Daoy (cell line): ENCODE measurements around the gene LMBR1L. TPM values are rescaled to one million over a fixed set of nuclear protein-coding genes. Genes with fewer than 3 reads are reported as not detected.
"Not testable (repeated sequence)": the region's sequence is repeated elsewhere in the genome, so short reads cannot be mapped to it uniquely, and the experiment has no call there.

Source experiments
- DNase-seq: peaks from one replicate; pipeline ENCODE4 v3.0.0-alpha.2; 2015; ENCODE audit warnings: low read depth
- total RNA-seq: library from RNA; depleted of rRNA; stranded (reverse); fragments of >200 nt; shearing (Covaris generic); gene quantifications from 2 replicates; pipeline ENCODE4 v1.2.3, GENCODE V29; 2014; rRNA removed

LMBR1L gene, protein sequence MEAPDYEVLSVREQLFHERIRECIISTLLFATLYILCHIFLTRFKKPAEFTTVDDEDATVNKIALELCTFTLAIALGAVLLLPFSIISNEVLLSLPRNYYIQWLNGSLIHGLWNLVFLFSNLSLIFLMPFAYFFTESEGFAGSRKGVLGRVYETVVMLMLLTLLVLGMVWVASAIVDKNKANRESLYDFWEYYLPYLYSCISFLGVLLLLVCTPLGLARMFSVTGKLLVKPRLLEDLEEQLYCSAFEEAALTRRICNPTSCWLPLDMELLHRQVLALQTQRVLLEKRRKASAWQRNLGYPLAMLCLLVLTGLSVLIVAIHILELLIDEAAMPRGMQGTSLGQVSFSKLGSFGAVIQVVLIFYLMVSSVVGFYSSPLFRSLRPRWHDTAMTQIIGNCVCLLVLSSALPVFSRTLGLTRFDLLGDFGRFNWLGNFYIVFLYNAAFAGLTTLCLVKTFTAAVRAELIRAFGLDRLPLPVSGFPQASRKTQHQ
- 18.2 and 19.6 TPM in 2 replicates for total RNA-seq

DNA sequence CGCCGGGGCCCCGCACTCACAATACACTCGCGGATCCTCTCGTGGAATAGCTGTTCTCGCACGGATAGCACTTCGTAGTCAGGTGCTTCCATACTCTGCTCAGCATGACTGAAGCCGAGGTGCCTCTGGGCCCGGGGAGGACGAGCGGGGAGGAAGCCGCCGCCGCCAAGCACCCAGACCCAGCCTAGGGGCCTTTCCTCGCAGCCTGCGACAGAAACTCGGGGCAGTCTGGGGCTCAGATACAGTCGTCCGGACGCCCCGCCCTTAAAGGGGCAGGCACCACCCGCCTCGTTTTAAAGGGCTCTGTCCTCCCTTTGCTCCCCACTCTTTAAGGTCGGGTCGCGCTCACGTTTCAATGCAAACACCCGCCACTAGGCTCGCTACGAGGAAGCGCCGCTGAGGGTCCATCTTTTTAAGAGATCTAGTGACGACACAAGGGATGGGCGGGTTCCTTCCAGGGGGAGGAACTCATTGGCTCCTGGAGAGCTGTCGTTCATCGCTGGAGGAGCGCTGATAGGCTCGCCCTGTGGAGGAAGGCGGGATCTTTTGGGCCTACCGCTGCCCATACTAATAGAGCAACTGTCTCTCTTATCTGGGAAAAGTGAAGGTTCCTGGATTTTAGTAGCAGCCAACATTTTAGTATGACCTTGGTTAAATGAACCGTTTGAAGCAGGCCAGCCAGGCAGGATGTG, at the start of gene LMBR1L:
Gene LMBR1L (minus strand): TSS at position 384 of the 692 bp plus-strand sequence. CDS start 292 bp downstream, at position 92.
- peak; percentile 97 for DNase-seq

DNA sequence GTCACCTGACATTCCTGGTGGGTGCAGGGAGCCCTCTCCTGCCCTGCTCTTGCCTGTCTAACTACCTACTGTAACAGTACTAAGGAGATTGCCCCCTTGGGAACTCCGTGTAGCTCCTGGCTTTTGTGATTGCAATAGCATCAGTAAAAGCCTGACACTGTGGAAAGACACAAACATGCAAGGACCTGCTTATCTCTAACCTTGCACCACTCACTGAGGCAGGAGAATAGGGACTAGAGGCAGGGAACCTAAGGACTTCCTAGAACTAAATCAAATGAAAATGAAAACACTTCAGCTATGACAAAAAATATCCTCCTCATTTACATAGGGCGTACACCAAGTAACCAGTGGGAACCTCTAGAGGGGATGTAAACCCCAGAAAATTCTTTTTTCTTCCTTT, 49.8 kb upstream of the LMBR1L start:
- DNase-seq = no peak

DNA sequence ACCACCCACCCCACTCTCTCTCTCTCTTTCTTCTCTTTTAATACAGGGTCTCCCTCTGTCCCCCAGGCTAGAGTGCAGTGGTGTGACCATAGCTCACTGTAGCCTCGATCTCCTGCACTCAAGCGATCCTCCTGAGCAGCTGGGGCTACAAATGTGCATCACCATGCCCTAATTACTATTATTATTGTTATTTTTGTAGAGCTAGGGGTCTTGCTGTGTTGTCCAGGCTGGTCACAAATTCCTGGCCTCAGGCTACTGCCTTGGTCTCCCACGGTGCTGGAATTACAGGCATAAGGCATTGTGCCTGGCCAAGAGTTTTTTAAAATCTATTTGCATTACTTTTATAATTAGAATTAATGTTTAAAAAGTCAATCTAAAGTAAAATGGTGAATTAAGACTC, 43.6 kb upstream of the LMBR1L start:
- no peak for DNase-seq

DNA sequence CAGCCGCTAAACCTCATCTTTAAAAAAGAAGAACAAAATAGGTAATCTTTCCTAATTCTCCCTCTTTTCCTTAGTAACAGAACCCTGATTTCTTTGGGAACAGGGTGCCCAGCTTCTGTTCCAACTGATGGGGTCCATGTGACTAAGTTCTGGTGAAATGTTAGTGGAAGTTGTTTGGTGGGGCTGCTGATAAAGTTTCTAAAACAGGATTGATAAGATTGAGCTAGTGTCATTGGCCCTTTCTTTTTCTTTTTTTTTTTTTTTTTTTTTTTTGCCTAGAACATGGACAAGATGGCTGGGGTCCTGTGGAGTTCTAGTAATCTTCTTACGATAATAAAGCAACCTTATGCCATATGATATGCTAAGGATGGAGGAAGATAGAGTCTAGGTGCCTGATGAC, 36.7 kb upstream of the LMBR1L start:
- DNase-seq = no peak

DNA sequence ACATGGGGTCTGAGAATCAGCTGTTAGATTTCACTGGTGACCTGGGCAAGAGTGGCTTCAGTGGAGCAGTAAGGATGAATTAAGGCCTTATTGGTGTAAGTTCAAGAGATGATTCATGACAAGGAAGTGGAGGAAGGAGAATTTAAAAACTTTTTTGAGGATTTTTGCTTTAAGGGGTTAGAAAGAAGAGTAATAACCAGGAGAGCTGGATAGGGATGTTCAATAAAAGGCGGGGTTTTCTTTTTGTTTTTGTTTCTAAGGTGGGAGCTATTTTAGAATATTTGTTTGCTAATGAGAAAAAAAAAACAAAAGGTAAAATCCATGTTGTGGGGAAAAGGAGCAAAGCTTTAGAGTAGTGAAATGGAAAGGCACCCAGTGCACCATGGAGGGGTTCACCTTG, 35.8 kb upstream of the LMBR1L start:
- no peak for DNase-seq

DNA sequence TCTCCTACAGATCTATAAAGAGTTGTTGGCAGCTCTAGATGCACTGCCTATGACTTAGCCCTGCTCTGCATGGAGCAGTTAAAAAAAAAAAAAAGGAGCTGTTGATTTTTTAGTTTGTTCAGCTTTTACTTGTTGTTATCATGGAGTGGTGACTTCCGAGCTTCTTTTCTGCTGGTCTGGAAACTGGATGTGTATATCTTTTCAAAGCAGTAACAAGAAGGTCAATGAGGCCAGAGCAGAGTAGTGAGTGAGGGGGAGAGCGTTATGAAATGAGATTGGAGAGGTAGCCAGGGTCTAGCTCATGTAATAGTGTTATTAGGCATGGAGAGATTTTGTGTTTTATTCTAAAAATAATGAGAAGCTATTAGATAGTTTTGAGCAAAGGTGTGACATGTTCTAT, 33.7 kb upstream of the LMBR1L start:
- no peak for DNase-seq

DNA sequence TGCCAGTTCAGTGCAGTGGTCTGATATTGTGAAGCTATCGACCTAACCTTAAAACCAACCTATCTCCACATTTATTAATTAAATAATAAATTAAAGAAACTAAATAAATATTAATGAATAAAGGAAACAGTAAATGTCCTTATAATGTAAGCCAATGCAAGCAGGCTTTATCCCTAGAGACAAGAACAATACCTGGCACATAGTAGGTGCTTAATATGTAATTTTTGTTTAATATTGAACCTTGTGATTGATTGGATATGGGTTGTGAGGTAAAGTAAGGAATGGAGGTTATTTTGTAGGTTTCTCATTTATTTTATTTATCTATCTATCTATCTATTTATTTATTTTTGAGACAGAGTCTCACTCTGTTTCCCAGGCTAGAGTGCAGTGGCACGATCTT, 28.4 kb upstream of the LMBR1L start:
- no peak for DNase-seq

DNA sequence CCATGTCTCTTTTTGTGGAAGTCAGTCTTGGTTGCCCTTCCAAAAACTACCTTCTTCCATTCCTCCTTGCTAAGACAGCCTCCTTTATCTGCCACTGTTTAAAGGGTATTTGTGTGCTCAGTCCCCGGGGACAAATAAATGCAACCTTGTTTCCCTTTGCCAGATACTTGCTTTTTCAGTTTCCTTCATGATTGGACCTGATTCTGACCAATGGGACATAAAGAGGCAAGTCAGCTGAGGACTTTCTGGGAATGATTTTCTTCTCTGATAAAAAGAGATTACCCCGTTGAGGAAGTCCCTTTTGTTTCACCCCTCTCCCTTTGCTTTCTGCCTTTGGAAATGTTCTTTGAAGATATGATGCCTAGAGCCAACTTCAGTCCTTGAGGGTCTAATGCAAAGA, 27.9 kb upstream of the LMBR1L start:
- no peak for DNase-seq

DNA sequence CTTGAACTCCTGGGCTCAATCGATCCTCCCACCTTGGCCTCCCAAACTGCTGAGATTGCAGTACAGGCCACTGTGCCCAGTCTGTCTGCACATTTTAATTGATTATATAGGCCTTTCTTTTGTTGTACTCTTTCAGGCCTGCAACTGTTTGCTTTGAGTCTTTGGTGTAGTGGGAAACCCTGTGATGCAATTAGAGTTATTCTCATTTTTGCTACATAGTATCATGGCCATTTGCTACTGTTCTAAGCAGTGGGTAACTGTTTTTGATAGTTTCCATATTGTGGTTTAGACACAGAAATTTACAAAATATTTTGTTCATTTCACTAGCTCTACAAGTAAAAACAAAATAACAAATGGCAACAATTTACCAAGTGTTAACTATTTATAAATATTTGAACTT, 26.8 kb upstream of the LMBR1L start:
- no peak for DNase-seq

DNA sequence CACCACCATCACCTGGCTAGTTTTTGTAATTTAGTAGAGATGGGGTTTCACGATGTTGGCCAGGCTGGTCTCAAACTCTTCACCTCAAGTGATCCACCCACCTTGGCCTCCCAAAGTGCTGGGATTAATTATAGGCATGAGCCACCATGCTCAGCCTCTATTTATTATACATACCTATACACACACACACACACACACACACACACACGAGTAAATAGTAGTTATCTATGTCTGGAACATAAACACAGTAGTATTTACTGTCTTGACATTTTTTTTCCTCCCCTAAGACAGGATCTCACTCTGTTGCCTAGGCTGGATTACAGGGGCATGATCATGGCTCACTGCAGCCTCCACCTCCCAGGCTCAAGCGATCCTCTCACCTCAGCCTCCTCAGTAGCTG, 26.4 kb upstream of the LMBR1L start:
- not testable (repeated sequence) for DNase-seq

DNA sequence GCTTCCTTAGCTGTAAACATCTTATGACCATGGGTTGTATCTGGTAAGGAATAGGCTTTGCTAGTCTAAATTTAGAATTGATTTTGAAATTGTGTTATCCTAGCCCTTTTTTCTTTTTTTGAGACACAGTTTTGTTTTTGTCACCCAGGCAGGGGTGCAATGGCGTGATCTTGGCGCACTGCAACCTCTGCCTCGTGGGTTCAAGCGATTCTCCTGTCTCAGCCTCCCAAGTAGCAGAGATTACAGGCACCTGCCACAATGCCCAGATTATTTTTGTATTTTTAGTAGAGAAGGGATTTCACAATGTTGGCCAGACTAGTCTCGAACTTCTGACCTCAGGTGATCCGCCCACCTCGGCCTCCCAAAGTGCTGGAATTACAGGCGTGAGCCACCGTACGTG, 22.9 kb upstream of the LMBR1L start:
- no peak for DNase-seq

DNA sequence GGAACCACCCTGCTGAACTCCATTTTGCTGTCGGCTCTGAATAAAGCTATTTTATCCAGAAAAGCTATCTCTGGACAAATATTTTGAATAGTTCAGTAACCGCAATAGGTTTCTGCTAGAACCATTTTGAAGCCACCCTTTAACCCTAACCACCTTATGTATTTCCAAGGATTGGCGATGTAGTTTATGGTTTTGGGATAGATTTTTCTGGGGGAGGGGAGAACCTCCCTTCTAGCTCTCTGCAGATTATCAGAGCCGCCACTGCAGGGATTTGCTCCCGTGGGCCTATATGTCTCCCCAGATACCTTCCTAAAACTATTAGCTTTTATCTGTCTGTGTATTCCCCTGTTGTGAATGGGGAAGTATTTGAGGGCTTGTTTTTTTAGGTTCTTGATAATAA, 22.4 kb upstream of the LMBR1L start:
- no peak for DNase-seq

DNA sequence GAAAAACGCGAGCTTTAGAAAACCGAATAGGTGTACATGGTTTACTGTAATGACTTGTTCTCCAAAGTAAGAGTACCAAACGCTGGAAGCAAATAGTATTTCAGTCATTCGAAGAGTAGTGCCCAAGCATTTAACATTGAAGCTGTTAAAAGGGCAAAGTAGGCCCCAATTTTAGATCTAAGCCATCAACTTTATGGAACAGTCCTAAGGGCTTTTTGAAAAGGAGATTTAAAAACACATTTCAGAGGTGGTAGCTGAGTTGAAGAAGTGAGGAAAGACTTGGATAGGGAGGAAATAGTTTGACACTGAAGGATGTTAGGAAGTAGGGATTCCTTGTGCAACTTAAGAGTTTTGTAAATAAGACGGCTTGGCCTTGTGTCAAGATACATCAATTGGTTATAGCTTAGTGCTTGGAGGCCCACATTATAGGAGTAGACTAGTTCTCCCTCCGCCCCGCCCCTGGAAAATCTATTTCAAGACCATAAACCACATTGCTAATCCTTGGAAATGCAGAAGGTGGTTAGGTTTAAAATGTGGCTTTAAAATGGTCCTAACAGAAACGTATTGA, 21.3 kb upstream of the LMBR1L start:
- peak; percentile 34 for DNase-seq

DNA sequence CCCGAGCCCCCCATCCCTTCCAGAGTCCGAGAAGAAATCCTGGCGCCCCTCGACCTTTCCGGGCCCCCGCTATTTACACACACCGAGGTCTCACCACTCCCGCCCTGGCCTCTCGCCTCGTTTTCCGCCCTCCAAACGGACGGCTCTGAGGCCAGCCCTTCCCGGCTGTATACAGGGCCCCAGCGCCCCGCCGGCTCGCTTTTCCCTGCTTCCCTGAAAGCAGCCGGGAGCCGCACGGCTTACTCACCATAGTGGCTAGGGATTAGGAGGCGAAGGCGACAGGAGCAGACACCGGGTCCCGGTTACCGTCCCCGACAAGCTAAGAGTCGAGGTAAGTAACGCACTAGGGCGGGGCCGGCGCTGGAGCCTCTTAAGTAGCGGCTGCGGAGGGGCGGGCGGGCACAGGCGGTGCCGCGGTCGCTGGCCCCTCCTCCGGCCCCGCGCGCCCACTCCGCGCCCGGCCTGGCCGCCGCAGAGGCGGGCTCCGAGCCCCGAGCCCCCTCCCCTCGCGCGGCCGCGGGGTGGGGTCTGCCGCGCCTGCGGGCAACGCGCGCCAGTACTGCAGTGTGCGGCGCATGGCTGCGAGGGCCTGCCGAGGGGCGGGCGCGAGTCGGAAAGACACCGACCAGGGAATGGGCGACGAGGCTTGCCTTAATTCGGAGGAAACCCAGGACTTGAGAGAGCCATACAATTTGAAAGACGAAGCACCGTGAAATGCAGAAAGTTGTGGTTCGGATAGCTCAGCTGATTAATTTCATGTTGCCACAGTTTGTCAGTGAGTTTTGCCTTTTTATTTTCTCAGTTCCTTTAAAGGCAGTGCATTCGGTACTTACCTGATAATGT, 20.6 kb upstream of the LMBR1L start, which contains the start of gene TUBA1B:
Gene TUBA1B (minus strand): TSS at position 345 of the 843 bp plus-strand sequence. CDS start 95 bp downstream, at position 250.
- DNase-seq = peak; percentile 96

DNA sequence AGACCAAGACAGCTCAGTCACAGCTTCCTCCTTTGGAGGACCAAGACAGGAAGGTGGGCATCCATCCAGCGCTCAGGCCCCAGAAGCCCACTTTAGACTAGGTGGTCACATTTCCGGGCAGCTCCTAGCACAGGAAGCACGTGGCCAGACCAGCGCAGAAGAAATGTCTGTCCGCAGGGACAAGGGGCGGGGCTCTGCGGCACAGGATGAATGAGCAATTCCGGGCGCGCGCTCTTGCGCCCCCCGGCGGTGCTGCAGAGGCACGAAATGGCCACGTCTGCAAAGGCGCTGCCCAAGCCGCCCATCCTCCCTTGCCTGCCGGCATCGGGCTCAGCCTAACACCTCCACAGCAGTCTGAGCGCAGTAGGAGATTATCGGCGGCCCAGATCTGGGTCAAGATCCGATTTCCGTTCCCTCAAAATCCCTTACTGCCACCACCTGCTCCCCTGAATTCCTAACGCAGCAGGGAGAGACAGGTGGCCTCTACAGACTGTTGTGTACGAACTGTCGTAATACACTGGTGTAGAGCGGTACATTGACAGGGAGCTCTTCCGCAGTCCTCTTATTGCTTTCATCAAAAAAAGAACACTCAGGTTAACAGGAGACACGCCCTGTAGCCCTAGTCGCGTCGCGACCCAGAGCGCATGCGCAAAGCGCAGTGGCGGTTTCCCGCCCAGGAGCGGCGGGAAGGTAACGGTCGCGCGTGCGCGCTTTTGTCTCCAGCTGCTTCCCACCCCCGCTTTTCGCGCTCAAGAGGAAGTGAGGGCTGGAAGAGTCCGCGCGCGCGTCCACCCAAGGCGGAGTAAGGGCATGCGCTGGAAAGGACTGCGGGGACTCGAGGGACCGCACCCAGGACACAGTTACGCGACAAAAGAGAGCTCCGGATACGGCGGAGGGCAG, 19.8 kb upstream of the LMBR1L start:
- peak; percentile 96 for DNase-seq

DNA sequence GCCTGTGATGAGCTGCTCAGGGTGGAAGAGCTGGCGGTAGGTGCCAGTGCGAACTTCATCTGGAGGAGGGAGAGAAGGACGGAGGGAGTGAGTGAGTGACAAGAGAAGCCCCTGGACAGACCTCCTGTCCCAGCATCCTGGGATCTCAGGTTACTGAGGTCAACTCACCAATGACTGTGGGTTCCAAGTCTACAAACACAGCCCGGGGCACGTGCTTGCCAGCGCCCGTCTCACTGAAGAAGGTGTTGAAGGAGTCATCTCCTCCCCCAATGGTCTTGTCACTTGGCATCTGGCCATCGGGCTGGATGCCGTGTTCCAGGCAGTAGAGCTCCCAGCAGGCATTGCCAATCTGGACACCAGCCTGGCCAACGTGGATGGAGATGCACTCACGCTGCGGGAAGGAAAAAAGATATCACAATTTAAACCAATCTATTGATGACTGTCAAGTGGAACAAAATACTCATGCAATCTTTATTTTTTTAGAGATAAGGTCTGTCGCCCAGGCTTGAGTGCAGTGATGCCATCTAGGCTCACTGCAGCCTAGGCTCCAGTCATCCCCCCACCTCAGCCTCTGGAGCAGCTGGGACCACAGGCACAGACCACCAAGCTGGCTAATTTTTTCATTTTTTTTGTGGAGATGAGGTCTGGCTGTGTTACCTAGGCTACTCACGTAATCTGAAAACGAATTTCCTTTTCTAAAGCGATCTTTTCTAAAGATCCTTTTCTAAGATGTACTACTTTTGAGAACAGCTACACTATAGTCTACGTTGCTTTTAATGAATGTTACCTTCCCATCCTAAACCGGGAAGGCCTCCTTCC, 18.9 kb upstream of the LMBR1L start:
- DNase-seq = no peak

DNA sequence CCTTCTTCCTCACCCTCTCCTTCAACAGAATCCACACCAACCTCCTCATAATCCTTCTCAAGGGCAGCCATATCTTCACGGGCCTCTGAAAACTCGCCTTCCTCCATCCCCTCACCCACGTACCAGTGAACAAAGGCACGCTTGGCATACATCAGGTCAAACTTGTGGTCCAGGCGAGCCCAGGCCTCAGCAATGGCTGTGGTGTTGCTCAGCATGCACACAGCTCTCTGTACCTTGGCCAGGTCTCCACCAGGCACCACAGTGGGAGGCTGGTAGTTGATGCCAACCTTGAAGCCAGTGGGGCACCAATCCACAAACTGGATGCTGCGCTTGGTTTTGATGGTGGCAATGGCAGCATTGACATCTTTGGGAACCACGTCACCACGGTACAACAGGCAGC, 17.3 kb upstream of the LMBR1L start:
- DNase-seq = not testable (repeated sequence)

DNA sequence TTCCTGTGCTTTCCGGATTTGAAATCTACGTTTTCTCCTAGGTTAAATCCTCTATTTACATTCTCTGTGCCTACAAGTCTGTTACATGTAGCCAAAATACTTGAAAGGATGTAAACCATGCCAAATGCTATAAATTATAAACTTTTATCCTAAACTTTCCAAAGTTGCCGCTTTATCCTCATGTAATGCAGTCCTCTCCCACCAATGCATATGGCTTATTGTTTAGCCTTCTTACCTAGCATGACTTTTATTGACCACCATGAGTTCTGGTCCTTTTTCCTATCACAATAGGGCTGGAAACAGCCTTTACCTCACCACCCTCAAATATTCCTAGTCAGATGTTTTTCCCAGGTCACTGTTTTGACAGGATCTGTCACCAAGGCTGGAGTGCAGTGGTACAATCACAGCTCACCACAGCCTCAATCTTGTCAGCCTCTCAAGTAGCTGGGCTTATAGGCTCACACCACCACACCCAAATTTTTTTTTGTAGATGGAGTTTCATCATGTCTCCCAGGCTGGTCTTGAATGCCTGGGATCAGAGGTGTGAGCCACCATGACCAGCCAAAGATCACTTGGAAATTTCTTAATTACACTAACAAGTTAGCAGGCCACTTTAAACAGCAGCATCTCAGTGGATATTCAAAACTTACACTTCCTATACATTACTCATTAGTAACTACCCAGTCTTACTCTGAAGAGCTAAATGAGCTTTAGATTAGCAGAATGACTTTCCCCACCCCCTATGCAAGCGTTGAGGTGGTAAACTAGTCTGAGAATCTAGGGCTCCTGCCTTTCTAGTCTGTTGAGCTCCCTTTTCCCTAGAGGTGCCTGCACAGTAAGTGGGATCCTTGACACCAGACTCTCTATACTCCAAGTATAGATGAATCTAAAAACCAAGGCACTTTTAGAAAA, 16.5 kb upstream of the LMBR1L start:
- peak; percentile 46 for DNase-seq
